ENCODE measurements around the gene APP.
"Not testable (repeated sequence)": the region's sequence is repeated elsewhere in the genome, so short reads cannot be mapped to it uniquely, and the experiment has no call there.

APP gene

DNA sequence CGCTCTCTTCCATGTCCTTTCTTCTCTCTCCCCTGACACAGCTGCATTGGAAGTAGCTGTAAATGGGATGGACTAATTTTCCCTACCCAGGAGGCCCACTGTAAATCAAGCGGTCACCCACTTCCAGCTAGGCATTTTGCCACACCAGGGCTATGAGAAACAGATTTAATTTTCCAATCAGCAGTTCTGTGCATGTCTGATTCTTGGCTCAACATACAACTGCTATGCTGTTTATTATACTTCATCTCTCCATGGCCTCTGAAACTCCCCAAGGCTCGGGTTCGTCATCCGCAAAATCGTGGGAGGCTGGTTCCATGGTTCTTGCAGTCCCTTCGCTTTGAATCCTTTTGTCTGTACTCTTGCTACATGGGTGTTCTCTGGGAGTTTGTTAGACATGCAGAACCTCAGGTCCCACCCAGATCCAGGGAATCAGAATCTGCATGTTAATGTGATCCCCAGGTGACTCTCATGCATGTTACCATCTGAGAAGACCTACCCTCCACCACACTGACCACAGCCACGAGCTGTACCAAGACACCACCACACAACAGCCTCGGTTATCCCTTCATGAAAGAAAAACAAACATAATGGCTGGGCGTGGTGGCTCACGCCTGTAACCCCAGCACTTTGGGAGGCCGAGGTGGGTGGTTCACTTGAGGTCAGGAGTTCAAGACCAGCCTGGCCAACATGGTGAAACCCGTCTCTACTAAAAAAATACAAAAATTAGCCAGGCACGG is 245.3 kb downstream of the APP start:
- no peaks in the 10 kb centered on the region for H3K9me3 Mint-ChIP-seq
- H3K27me3 Mint-ChIP-seq, result no peaks in the 10 kb centered on the region
- H3K27ac Mint-ChIP-seq, result no peak overlapping the region
- DNase-seq, result no peak
- no peaks in the 10 kb centered on the region for H3K4me1 Mint-ChIP-seq
- ATAC-seq, result no peak
- H3K4me3 Mint-ChIP-seq, result no peak overlapping the region
- peaks cover 2% of the 10 kb centered on the region for H3K36me3 Mint-ChIP-seq (ENCODE audit: low read depth)

- not testable (repeated sequence) for H3K27me3 Mint-ChIP-seq; ATAC-seq; H3K36me3 Mint-ChIP-seq (ENCODE audit: low read depth); H3K4me3 Mint-ChIP-seq; H3K27ac Mint-ChIP-seq; H3K9me3 Mint-ChIP-seq; DNase-seq; H3K4me1 Mint-ChIP-seq
Observed at GRCh38 chr21:25918152-25918551, 252.4 kb downstream of the APP start.

DNA sequence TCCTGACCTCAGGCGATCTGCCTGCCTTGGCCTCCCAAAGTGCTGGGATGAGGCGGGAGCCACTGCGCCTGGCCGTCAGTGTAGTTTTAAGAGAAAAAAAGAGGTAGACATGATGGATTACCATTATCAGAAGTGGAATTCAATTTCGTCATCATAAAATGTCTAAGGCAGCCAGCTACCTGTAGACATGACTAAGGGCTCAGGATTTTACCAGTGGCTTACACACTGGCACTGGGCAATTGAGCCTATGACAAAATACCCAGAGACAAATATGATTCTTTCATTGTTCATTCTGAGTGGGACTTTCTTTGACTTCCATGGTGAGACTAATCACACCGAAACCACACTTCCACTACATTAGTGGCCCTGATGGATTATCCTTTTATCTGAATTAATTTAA is 254.3 kb downstream of the APP start:
- H3K27me3 Mint-ChIP-seq, result no peaks in the 10 kb centered on the region
- no peak for ATAC-seq
- H3K4me3 Mint-ChIP-seq, result no peak overlapping the region
- no peaks in the 10 kb centered on the region for H3K9me3 Mint-ChIP-seq
- peaks cover 8% of the 10 kb centered on the region for H3K4me1 Mint-ChIP-seq
- H3K27ac Mint-ChIP-seq, result no peak overlapping the region
- peaks cover 5% of the 10 kb centered on the region for H3K36me3 Mint-ChIP-seq (ENCODE audit: low read depth)
- no peak for DNase-seq

GRCh38 chr21:25913479-25913878 is 257.1 kb downstream of the APP start:
- Mint-ChIP-seq H3K9me3 (no peaks in the 10 kb centered on the region), H3K4me3 (no peak overlapping the region), H3K27me3 (no peaks in the 10 kb centered on the region), H3K4me1 (peaks cover 8% of the 10 kb centered on the region), H3K36me3 (ENCODE audit: low read depth) (peaks cover 5% of the 10 kb centered on the region), H3K27ac (no peak overlapping the region)
- no peak for DNase-seq
- no peak for ATAC-seq

DNA sequence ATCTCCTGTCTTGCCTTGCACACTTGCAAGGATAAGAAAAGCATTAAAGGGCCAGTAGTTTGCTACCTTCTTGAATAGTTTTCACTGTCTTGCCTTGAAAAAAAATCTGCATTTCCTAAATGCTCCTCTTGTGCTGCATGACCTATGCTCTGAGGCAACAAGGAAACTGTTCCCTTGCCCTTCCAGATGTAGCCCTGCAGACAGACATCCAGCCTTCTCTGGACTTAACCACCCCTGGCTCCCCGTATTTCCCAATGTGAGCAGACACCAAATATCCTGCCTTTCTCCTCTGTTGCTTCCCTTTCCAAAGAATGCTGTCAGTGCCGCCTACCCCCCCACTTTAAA is 258.2 kb downstream of the APP start:
- H3K36me3 Mint-ChIP-seq (ENCODE audit: low read depth), result no peaks in the 10 kb centered on the region
- peaks cover 8% of the 10 kb centered on the region for H3K4me1 Mint-ChIP-seq
- H3K27me3 Mint-ChIP-seq, result no peaks in the 10 kb centered on the region
- H3K27ac Mint-ChIP-seq, result no peak overlapping the region
- DNase-seq (no peak), ATAC-seq (no peak)
- no peaks in the 10 kb centered on the region for H3K9me3 Mint-ChIP-seq
- H3K4me3 Mint-ChIP-seq, result no peak overlapping the region

DNA sequence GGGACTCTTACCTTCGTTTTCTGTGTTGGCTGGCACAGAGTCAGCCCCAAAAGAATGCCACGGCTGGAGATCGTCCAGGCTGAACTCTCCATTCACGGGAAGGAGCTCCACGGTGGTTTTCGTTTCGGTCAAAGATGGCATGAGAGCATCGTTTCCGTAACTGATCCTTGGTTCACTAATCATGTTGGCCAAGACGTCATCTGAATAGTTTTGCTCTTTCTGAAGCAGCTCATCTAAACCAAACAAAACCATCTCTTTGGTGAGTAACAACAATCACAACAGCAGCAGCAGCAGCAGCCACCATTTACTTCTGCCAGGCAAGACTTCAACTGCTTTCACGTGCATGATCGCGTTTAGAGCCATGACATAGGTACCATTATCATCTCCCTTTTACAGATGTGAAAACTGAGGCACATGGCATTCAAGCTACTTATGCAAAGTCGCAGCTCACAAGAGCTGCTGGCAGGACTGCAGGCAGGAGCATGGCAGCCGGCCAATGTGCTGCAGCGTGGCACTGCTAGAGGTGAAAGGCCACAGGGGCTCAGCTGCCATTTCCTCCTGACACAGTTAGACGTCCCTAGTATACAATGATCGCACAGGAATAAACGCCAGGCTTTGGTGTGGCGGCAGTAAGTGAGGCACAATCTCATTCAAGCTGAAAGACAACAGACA is 258.7 kb downstream of the APP start:
- Mint-ChIP-seq H3K9me3 (no peaks in the 10 kb centered on the region), H3K4me3 (no peak overlapping the region), H3K27me3 (no peaks in the 10 kb centered on the region), H3K27ac (no peak overlapping the region), H3K4me1 (peaks cover 8% of the 10 kb centered on the region), H3K36me3 (ENCODE audit: low read depth) (no peaks in the 10 kb centered on the region)
- DNase-seq (no peak), ATAC-seq (no peak)

DNA sequence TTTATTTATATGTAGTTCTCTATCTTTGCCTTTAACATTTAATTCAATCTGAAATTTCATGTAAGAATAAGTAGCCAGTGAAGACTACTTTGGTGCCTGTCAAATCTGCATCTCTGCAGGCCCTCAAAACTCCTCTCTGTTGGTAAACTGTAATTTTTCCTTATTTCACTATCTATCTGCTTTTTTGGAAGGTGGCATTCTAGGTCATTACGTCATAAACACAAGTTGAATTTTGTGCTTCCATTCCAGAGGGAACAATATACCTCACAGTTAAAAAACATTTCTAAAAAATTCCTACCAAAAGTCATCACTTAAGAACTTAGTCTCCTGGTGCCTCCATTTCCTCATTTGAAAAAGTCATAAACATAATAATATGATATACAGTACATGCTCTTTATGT is 259.8 kb downstream of the APP start:
- Mint-ChIP-seq H3K9me3 (no peaks in the 10 kb centered on the region), H3K27ac (no peak overlapping the region), H3K27me3 (no peaks in the 10 kb centered on the region), H3K4me3 (no peak overlapping the region), H3K4me1 (peaks cover 8% of the 10 kb centered on the region), H3K36me3 (ENCODE audit: low read depth) (no peaks in the 10 kb centered on the region)
- no peak for DNase-seq
- no peak for ATAC-seq

DNA sequence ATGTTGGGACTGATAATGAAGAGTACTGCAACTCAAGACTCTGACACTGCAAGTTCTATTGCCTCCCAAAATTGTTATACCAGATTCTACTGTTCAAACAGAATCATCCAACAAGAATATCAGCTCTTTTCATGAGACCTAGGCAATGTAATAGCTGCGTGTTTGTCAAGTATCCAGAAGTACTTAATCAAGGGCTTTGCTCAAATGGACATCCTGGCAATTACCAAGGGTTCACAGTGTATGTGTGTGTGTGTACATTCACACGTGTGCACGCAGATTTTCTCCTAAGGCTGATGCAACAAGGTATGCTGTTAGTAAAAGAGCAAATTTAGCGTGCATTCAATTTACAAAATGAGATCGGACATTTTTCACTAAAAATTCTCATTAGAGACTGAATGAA is 261.2 kb downstream of the APP start:
- H3K27me3 Mint-ChIP-seq, result no peaks in the 10 kb centered on the region
- ATAC-seq (no peak), DNase-seq (no peak)
- no peak overlapping the region for H3K4me3 Mint-ChIP-seq
- H3K9me3 Mint-ChIP-seq, result no peaks in the 10 kb centered on the region
- H3K27ac Mint-ChIP-seq, result no peak overlapping the region
- peaks cover 8% of the 10 kb centered on the region for H3K4me1 Mint-ChIP-seq
- no peaks in the 10 kb centered on the region for H3K36me3 Mint-ChIP-seq (ENCODE audit: low read depth)

DNA sequence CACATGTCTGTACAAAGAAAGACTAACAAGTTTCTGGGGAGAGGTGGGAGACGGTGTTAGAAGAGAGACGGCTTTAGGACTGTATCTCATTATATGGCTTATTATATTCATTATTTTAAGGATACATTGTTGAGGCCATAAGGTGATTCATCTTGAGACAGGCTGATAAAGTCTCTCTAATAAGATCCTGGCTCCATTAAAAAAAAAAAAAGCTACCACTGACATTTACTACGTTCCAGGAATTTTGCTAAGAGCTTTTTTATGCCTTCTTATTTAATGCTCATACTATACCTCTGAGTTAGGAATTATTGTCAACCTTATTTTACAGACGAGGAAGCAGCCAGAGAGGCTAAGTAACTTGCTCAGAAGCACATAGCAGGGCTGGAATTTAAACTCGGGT is 262.1 kb downstream of the APP start:
- peaks cover 4% of the 10 kb centered on the region for H3K4me1 Mint-ChIP-seq
- no peaks in the 10 kb centered on the region for H3K9me3 Mint-ChIP-seq
- no peak overlapping the region for H3K27ac Mint-ChIP-seq
- no peak for DNase-seq
- H3K4me3 Mint-ChIP-seq, result no peak overlapping the region
- ATAC-seq, result no peak
- no peaks in the 10 kb centered on the region for H3K27me3 Mint-ChIP-seq
- H3K36me3 Mint-ChIP-seq (ENCODE audit: low read depth), result no peaks in the 10 kb centered on the region

- H3K27me3 Mint-ChIP-seq, result no peaks in the 10 kb centered on the region
- no peak for ATAC-seq
Observed at GRCh38 chr21:25907573-25908275, 262.8 kb downstream of the APP start.

DNA sequence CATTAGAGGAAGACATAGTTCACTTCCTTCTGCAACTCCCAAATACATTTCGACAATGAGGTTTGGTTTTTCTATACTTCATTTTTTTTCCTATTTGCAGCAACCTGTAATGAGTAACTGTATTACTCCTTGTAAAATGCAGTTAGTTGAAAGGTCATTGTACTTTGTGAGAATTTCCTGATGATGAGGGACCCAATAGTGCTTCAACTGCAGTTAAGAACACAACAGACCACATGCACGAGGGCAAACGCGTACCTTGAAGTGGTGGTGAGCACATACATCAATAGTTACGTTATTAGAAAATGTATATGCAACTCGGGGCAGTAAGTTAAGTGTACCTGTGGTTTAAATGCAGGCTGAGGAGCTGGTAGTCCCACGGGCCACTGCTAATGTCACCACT is 264.0 kb downstream of the APP start:
- Mint-ChIP-seq H3K27ac (no peak overlapping the region), H3K4me1 (peaks cover 4% of the 10 kb centered on the region), H3K4me3 (no peak overlapping the region), H3K9me3 (no peaks in the 10 kb centered on the region), H3K27me3 (no peaks in the 10 kb centered on the region), H3K36me3 (ENCODE audit: low read depth) (no peaks in the 10 kb centered on the region)
- DNase-seq (no peak), ATAC-seq (no peak)

More at GRCh38 chr21:25907573-25908275, 262.8 kb downstream of the APP start:
- DNase-seq, result no peak
- Mint-ChIP-seq H3K27ac (no peak overlapping the region), H3K36me3 (ENCODE audit: low read depth) (no peaks in the 10 kb centered on the region), H3K4me3 (no peak overlapping the region), H3K4me1 (peaks cover 4% of the 10 kb centered on the region), H3K9me3 (no peaks in the 10 kb centered on the region)

GRCh38 chr21:25905126-25905525 is 265.4 kb downstream of the APP start:
- DNase-seq (no peak), ATAC-seq (no peak)
- Mint-ChIP-seq H3K36me3 (ENCODE audit: low read depth) (no peaks in the 10 kb centered on the region), H3K9me3 (no peaks in the 10 kb centered on the region), H3K4me1 (peaks cover 4% of the 10 kb centered on the region), H3K27me3 (no peaks in the 10 kb centered on the region), H3K4me3 (no peak overlapping the region), H3K27ac (no peak overlapping the region)

GRCh38 chr21:25904044-25904695 is 266.4 kb downstream of the APP start:
- Mint-ChIP-seq H3K4me1 (peaks cover 4% of the 10 kb centered on the region), H3K27ac (no peak overlapping the region), H3K36me3 (ENCODE audit: low read depth) (no peaks in the 10 kb centered on the region), H3K27me3 (no peaks in the 10 kb centered on the region), H3K9me3 (no peaks in the 10 kb centered on the region), H3K4me3 (no peak overlapping the region)
- DNase-seq, result no peak
- ATAC-seq, result no peak

GRCh38 chr21:25903607-25904006 is 267.0 kb downstream of the APP start:
- Mint-ChIP-seq H3K27ac (no peak overlapping the region), H3K36me3 (ENCODE audit: low read depth) (no peaks in the 10 kb centered on the region), H3K27me3 (no peaks in the 10 kb centered on the region), H3K4me3 (no peak overlapping the region), H3K4me1 (peaks cover 4% of the 10 kb centered on the region), H3K9me3 (no peaks in the 10 kb centered on the region)
- ATAC-seq, result peak; percentile 73
- no peak for DNase-seq
